GM23338 (cell line): Measurements from ENCODE around the gene ITGA8. TPM values are rescaled to one million over a fixed set of nuclear protein-coding genes. Genes with fewer than 3 reads are reported as not detected.

Experiments used
- ATAC-seq: fragments of 200-7000 bp; cut with Tn5 transposase; 3 replicates; pipeline ENCODE4 v1.9.1; 2020
- DNase-seq: peaks from one replicate; pipeline ENCODE4 v3.0.0-alpha.2; 2015; ENCODE audit warnings: low spot score
- H2AFZ ChIP-seq: fragments of 200-600 bp; sonication (generic); 2 replicates; pipeline ENCODE4 v1.8.0; 2016; ENCODE audit warnings: antibody characterized with exemption, mild to moderate bottlenecking, moderate library complexity
- H3F3A ChIP-seq: fragments of 200-600 bp; sonication (generic); replicated peaks from 2 replicates; pipeline ENCODE4 v1.8.0; 2017; ENCODE audit warnings: antibody characterized with exemption, mixed run types, low read depth
- H3K27ac ChIP-seq: fragments of 200-600 bp; sonication (generic); 2 replicates; pipeline ENCODE4 v1.6.1; 2016; ENCODE audit warnings: low read depth
- H3K27me3 ChIP-seq: fragments of 200-600 bp; sonication (generic); 2 replicates; pipeline ENCODE4 v1.8.0; 2016; ENCODE audit warnings: mild to moderate bottlenecking, mixed run types, moderate library complexity; ENCODE audit not compliant: insufficient read depth
- H3K36me3 ChIP-seq: fragments of 200-600 bp; sonication (generic); 2 replicates; pipeline ENCODE4 v1.8.0; 2016; ENCODE audit warnings: mild to moderate bottlenecking; ENCODE audit not compliant: insufficient read depth
- H3K4me1 ChIP-seq: fragments of 200-600 bp; sonication (generic); 2 replicates; pipeline ENCODE4 v1.8.0; 2016; ENCODE audit warnings: mild to moderate bottlenecking, moderate library complexity; ENCODE audit not compliant: insufficient read depth
- H3K4me2 ChIP-seq: fragments of 200-600 bp; sonication (generic); 2 replicates; pipeline ENCODE4 v1.7.1; 2017; ENCODE audit warnings: mixed run types
- H3K4me3 ChIP-seq: fragments of 200-600 bp; sonication (generic); 2 replicates; pipeline ENCODE4 v1.6.1; 2016; ENCODE audit warnings: mixed run types
- H3K79me2 ChIP-seq: fragments of 200-600 bp; sonication (generic); replicated peaks from 2 replicates; pipeline ENCODE4 v1.8.0; 2017; ENCODE audit warnings: mild to moderate bottlenecking; ENCODE audit not compliant: insufficient read depth
- H3K9me2 ChIP-seq: fragments of 200-600 bp; sonication (generic); 2 replicates; pipeline ENCODE4 v1.8.0; 2017; ENCODE audit not compliant: insufficient read depth
- H4K20me1 ChIP-seq: fragments of 200-600 bp; sonication (generic); replicated peaks from 2 replicates; pipeline ENCODE4 v1.8.0; 2017; ENCODE audit warnings: mild to moderate bottlenecking; ENCODE audit not compliant: insufficient read depth
- H3K27ac Mint-ChIP-seq: 2 replicates; pipeline ENCODE4 v1.8.0; 2020; ENCODE audit warnings: inconsistent platforms, mild to moderate bottlenecking, moderate library complexity, mixed read lengths
- H3K27me3 Mint-ChIP-seq: 3 replicates; pipeline ENCODE4 v1.8.0; 2022; ENCODE audit warnings: low read depth, mild to moderate bottlenecking, moderate library complexity, mixed read lengths, inconsistent platforms; ENCODE audit not compliant: insufficient read depth, poor library complexity
- H3K36me3 Mint-ChIP-seq: 3 replicates; pipeline ENCODE4 v1.8.0; 2021; ENCODE audit warnings: low read depth, mild to moderate bottlenecking, inconsistent platforms, moderate library complexity, mixed read lengths
- H3K4me1 Mint-ChIP-seq: 3 replicates; pipeline ENCODE4 v1.8.0; 2020; ENCODE audit warnings: mild to moderate bottlenecking, inconsistent platforms, mixed read lengths
- H3K4me3 Mint-ChIP-seq: 3 replicates; pipeline ENCODE4 v1.8.0; 2021; ENCODE audit warnings: moderate library complexity, mild to moderate bottlenecking, inconsistent platforms, mixed read lengths
- H3K9me3 Mint-ChIP-seq: 3 replicates; pipeline ENCODE4 v1.8.0; 2020; ENCODE audit warnings: moderate library complexity, mild to moderate bottlenecking, inconsistent platforms, mixed read lengths
- EZH2phosphoT487 ChIP-seq: fragments of 200-600 bp; sonication (generic); IDR thresholded peaks from one replicate; pipeline ENCODE4 v1.8.1; 2018; ENCODE audit warnings: antibody characterized with exemption; ENCODE audit not compliant: unreplicated experiment
- NANOG ChIP-seq: IDR thresholded peaks from 2 replicates; pipeline ENCODE4 v1.6.1; 2016; ENCODE audit warnings: antibody characterized with exemption, borderline replicate concordance
- ZNF114 ChIP-seq: fragments of 250-450 bp; sonication (Bioruptor Pico); IDR thresholded peaks from 2 replicates; pipeline ENCODE4 v1.5.0; 2020; ENCODE audit warnings: mild to moderate bottlenecking, moderate library complexity
- polyA plus RNA-seq: library from polyadenylated mRNA; unstranded; fragments of >200 nt; fragmentation: Nextera tagmentation; extraction: Ambion mirVana; gene quantifications from 2 replicates; pipeline ENCODE4 v1.2.1, GENCODE V29; 2016
- total RNA-seq: library from RNA; depleted of rRNA; stranded (reverse); fragments of >200 nt; shearing (Covaris generic); gene quantifications from 2 replicates; pipeline ENCODE4 v1.2.3, GENCODE V29; 2014
- TF ChIP-seq, protein P1 (sequence below): IDR thresholded peaks from 2 replicates; pipeline ENCODE4 v1.6.1; 2016; ENCODE audit warnings: antibody characterized with exemption
- TF ChIP-seq, protein P2 (sequence below), 2 experiments: fragments of 200-600 bp in 1 of 2; sonication (generic) in 1 of 2; conservative IDR thresholded peaks; 2 replicates each; pipeline versions ENCODE4 v1.5.1 to v1.6.1; 2016 to 2017; ENCODE audit warnings: antibody characterized with exemption in 2 of 2, low read depth in 2 of 2, mild to moderate bottlenecking in 2 of 2, moderate library complexity in 1 of 2
- TF ChIP-seq, protein P3 (sequence below): fragments of 250-450 bp; sonication (Bioruptor Pico); IDR thresholded peaks from 2 replicates; pipeline ENCODE4 v1.5.0; 2020; ENCODE audit warnings: mild to moderate bottlenecking, moderate library complexity

ITGA8 gene
- total and polyA plus RNA-seq, 2 experiments from 2014 or later, result not detected

DNA sequence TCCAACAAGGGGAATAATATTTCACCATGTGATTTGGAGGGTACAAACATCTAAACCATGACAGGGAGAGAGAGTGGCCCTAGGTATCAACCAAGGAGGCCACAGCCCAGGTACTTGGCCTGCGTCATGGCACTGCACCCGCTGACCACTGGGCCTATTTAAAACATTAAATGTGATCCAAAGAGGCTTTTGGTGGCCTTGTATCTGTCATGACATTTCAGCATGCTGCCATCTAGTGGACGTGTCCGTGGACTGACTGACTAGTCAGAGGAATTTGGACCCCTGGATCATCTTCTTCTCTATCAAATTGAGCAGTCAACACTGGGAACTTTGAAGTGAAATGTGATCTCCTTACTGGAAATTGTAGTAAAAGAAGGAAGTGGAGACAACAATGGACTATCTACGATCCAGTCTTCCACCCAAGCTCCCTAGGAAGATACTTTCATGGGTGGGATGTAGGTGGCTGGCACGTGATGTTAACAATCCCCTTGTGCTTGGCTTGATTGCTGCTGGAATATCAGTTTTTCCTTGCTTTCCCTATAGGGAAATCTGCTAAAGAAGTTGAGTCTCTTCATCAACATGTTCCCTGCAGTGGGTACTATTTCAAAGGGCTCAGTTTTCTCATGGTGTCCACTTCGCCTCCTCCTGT lies 24.6 kb upstream of the ITGA8 start:
- H4K20me1 ChIP-seq, result no peaks in the 10 kb centered on the region

DNA sequence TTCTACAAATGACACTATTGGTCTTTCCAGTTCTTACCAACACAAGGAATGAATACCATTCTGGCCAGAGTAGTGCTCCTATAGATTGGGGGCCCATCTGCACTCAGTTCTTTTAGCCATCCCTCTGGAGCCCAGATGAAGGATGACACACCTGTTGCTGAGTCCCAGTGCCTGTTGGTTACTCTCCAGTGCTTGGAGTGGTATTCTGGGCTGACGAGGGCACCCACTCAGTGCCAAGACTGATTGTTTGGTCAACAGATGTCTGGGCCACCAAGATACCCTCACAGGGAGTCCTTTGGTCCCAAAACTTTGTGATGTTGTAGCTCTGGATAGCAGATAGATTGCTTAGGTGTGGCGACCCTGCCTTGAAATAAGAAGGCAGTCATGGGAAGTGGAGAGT lies 23.7 kb upstream of the ITGA8 start:
- Mint-ChIP-seq H3K27ac (no peak overlapping the region), H3K36me3 (no peaks in the 10 kb centered on the region), H3K4me1 (peaks cover 3% of the 10 kb centered on the region), H3K27me3 (peaks cover 5% of the 10 kb centered on the region), H3K4me3 (no peak overlapping the region), H3K9me3 (no peaks in the 10 kb centered on the region)
- H4K20me1 ChIP-seq, result no peaks in the 10 kb centered on the region
- no peak for ATAC-seq
- H3K36me3 ChIP-seq, result no peaks in the 10 kb centered on the region
- TF ChIP-seq, protein P1, sequence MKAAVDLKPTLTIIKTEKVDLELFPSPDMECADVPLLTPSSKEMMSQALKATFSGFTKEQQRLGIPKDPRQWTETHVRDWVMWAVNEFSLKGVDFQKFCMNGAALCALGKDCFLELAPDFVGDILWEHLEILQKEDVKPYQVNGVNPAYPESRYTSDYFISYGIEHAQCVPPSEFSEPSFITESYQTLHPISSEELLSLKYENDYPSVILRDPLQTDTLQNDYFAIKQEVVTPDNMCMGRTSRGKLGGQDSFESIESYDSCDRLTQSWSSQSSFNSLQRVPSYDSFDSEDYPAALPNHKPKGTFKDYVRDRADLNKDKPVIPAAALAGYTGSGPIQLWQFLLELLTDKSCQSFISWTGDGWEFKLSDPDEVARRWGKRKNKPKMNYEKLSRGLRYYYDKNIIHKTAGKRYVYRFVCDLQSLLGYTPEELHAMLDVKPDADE, result no peak
- TF ChIP-seq EZH2phosphoT487 (no peak), ZNF114 (CRISPR knock-in tag) (no peak), NANOG (no peak)
- TF ChIP-seq, protein P2, sequence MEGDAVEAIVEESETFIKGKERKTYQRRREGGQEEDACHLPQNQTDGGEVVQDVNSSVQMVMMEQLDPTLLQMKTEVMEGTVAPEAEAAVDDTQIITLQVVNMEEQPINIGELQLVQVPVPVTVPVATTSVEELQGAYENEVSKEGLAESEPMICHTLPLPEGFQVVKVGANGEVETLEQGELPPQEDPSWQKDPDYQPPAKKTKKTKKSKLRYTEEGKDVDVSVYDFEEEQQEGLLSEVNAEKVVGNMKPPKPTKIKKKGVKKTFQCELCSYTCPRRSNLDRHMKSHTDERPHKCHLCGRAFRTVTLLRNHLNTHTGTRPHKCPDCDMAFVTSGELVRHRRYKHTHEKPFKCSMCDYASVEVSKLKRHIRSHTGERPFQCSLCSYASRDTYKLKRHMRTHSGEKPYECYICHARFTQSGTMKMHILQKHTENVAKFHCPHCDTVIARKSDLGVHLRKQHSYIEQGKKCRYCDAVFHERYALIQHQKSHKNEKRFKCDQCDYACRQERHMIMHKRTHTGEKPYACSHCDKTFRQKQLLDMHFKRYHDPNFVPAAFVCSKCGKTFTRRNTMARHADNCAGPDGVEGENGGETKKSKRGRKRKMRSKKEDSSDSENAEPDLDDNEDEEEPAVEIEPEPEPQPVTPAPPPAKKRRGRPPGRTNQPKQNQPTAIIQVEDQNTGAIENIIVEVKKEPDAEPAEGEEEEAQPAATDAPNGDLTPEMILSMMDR (conservative IDR thresholded peaks at IDR 0.05; ENCODE audit: low read depth in 2 of 2), result no peak
- TF ChIP-seq, protein P3, sequence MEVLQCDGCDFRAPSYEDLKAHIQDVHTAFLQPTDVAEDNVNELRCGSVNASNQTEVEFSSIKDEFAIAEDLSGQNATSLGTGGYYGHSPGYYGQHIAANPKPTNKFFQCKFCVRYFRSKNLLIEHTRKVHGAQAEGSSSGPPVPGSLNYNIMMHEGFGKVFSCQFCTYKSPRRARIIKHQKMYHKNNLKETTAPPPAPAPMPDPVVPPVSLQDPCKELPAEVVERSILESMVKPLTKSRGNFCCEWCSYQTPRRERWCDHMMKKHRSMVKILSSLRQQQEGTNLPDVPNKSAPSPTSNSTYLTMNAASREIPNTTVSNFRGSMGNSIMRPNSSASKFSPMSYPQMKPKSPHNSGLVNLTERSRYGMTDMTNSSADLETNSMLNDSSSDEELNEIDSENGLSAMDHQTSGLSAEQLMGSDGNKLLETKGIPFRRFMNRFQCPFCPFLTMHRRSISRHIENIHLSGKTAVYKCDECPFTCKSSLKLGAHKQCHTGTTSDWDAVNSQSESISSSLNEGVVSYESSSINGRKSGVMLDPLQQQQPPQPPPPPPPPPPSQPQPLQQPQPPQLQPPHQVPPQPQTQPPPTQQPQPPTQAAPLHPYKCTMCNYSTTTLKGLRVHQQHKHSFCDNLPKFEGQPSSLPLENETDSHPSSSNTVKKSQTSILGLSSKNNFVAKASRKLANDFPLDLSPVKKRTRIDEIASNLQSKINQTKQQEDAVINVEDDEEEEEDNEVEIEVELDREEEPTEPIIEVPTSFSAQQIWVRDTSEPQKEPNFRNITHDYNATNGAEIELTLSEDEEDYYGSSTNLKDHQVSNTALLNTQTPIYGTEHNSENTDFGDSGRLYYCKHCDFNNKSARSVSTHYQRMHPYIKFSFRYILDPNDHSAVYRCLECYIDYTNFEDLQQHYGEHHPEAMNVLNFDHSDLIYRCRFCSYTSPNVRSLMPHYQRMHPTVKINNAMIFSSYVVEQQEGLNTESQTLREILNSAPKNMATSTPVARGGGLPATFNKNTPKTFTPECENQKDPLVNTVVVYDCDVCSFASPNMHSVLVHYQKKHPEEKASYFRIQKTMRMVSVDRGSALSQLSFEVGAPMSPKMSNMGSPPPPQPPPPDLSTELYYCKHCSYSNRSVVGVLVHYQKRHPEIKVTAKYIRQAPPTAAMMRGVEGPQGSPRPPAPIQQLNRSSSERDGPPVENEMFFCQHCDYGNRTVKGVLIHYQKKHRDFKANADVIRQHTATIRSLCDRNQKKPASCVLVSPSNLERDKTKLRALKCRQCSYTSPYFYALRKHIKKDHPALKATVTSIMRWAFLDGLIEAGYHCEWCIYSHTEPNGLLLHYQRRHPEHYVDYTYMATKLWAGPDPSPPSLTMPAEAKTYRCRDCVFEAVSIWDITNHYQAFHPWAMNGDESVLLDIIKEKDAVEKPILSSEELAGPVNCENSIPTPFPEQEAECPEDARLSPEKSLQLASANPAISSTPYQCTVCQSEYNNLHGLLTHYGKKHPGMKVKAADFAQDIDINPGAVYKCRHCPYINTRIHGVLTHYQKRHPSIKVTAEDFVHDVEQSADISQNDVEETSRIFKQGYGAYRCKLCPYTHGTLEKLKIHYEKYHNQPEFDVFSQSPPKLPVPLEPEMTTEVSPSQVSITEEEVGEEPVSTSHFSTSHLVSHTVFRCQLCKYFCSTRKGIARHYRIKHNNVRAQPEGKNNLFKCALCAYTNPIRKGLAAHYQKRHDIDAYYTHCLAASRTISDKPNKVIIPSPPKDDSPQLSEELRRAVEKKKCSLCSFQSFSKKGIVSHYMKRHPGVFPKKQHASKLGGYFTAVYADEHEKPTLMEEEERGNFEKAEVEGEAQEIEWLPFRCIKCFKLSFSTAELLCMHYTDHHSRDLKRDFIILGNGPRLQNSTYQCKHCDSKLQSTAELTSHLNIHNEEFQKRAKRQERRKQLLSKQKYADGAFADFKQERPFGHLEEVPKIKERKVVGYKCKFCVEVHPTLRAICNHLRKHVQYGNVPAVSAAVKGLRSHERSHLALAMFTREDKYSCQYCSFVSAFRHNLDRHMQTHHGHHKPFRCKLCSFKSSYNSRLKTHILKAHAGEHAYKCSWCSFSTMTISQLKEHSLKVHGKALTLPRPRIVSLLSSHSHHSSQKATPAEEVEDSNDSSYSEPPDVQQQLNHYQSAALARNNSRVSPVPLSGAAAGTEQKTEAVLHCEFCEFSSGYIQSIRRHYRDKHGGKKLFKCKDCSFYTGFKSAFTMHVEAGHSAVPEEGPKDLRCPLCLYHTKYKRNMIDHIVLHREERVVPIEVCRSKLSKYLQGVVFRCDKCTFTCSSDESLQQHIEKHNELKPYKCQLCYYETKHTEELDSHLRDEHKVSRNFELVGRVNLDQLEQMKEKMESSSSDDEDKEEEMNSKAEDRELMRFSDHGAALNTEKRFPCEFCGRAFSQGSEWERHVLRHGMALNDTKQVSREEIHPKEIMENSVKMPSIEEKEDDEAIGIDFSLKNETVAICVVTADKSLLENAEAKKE (CRISPR knock-in tag), result no peak
- H3K9me2 ChIP-seq, result no peaks in the 10 kb centered on the region
- no peak overlapping the region for H3K4me2 ChIP-seq
- no peaks in the 10 kb centered on the region for H3K27me3 ChIP-seq
- no peaks in the 10 kb centered on the region; the same call in 1 of the 2 replicates for H3K4me1 ChIP-seq
- H3K79me2 ChIP-seq, result no peaks in the 10 kb centered on the region
- H3F3A ChIP-seq, result no peaks in the 10 kb centered on the region
- DNase-seq, result no peak
- H3K4me3 ChIP-seq, result no peak overlapping the region
- no peak overlapping the region for H2AFZ ChIP-seq
- H3K27ac ChIP-seq, result no peak overlapping the region

More for the DNA sequence above, 24.6 kb upstream of the ITGA8 start:
- Histone ChIP-seq H3K36me3 (no peaks in the 10 kb centered on the region), H2AFZ (no peak overlapping the region), H3K4me1 (no peaks in the 10 kb centered on the region; the same call in 1 of the 2 replicates), H3K27ac (no peak overlapping the region), H3F3A (no peaks in the 10 kb centered on the region), H3K4me2 (no peak overlapping the region), H3K27me3 (no peaks in the 10 kb centered on the region), H3K79me2 (no peaks in the 10 kb centered on the region), H3K4me3 (no peak overlapping the region), H3K9me2 (no peaks in the 10 kb centered on the region)
- peaks cover 3% of the 10 kb centered on the region for H3K4me1 Mint-ChIP-seq
- H3K27me3 Mint-ChIP-seq, result peaks cover 5% of the 10 kb centered on the region
- peak; percentile 92 for DNase-seq
- no peaks in the 10 kb centered on the region for H3K36me3 Mint-ChIP-seq
- H3K9me3 Mint-ChIP-seq, result no peaks in the 10 kb centered on the region
- no peak overlapping the region for H3K27ac Mint-ChIP-seq
- no peak for TF ChIP-seq EZH2phosphoT487
- TF ChIP-seq, protein P2 (conservative IDR thresholded peaks at IDR 0.05; ENCODE audit: low read depth in 2 of 2), result peak; percentile 79 to 85
- peak; percentile 92 for ATAC-seq
- H3K4me3 Mint-ChIP-seq, result no peak overlapping the region
